DOHH2 (cell line): ENCODE results near the gene CD59.

ENCODE experiments used
- H3F3A ChIP-seq: fragments of 200-600 bp; sonication (generic), shearing (Covaris generic); 2 replicates; pipeline ENCODE4 v1.6.0; 2016; ENCODE audit warnings: antibody characterized with exemption, mild to moderate bottlenecking; ENCODE audit not compliant: control insufficient read depth, insufficient read depth
- H3K27ac ChIP-seq: fragments of 200-600 bp; sonication (generic); 2 replicates; pipeline ENCODE4 v1.5.1; 2014; ENCODE audit warnings: low read depth, mild to moderate bottlenecking, low read length, moderate library complexity
- H3K27me3 ChIP-seq: fragments of 200-600 bp; sonication (generic); 2 replicates; pipeline ENCODE4 v1.6.1; 2014; ENCODE audit warnings: mild to moderate bottlenecking, low read length, mixed read lengths; ENCODE audit not compliant: control insufficient read depth
- H3K36me3 ChIP-seq: fragments of 200-600 bp; sonication (generic); 2 replicates; pipeline ENCODE4 v1.6.1; 2014; ENCODE audit warnings: mild to moderate bottlenecking, low read length, moderate library complexity, mixed read lengths; ENCODE audit not compliant: control insufficient read depth
- H3K4me1 ChIP-seq: fragments of 200-600 bp; sonication (generic); 2 replicates; pipeline ENCODE4 v1.6.1; 2014; ENCODE audit warnings: mild to moderate bottlenecking, low read length, mixed read lengths; ENCODE audit not compliant: control insufficient read depth
- H3K4me2 ChIP-seq: fragments of 200-600 bp; sonication (generic); 2 replicates; pipeline ENCODE4 v1.6.0; 2014; ENCODE audit warnings: mild to moderate bottlenecking, low read length, moderate library complexity
- H3K4me3 ChIP-seq: fragments of 200-600 bp; sonication (generic); 2 replicates; pipeline ENCODE4 v1.5.1; 2014; ENCODE audit warnings: mild to moderate bottlenecking, low read length, mixed read lengths
- H3K79me2 ChIP-seq: fragments of 200-600 bp; sonication (generic); 2 replicates; pipeline ENCODE4 v1.6.1; 2014; ENCODE audit warnings: mild to moderate bottlenecking, low read length, mixed read lengths; ENCODE audit not compliant: control insufficient read depth
- H3K9me2 ChIP-seq: fragments of 200-600 bp; sonication (generic); replicated peaks from 2 replicates; pipeline ENCODE4 v1.6.1; 2014; ENCODE audit warnings: mild to moderate bottlenecking, low read length, mixed read lengths; ENCODE audit not compliant: control insufficient read depth
- H3K9me3 ChIP-seq: fragments of 200-600 bp; sonication (generic); 2 replicates; pipeline ENCODE4 v1.6.1; 2014; ENCODE audit warnings: antibody characterized with exemption, low read length, mixed read lengths; ENCODE audit not compliant: control insufficient read depth, insufficient read depth
- H4K20me1 ChIP-seq: fragments of 200-600 bp; sonication (generic); 2 replicates; pipeline ENCODE4 v1.6.0; 2014; ENCODE audit warnings: low read depth, mild to moderate bottlenecking, antibody characterized with exemption, low read length, moderate library complexity; ENCODE audit not compliant: control insufficient read depth, insufficient read depth
- EZH2phosphoT487 ChIP-seq: fragments of 200-600 bp; sonication (generic); IDR thresholded peaks from 2 replicates; pipeline ENCODE4 v1.6.1; 2017; ENCODE audit warnings: borderline replicate concordance, mild to moderate bottlenecking, antibody characterized with exemption, low read length, moderate library complexity, mixed read lengths
- TF ChIP-seq, protein P1 (sequence below): fragments of 200-600 bp; sonication (generic); IDR thresholded peaks from one replicate; pipeline ENCODE4 v1.5.1; 2014; ENCODE audit warnings: antibody characterized with exemption, mild to moderate bottlenecking, low read depth, low read length; ENCODE audit not compliant: poor library complexity, severe bottlenecking

CD59 gene

DNA sequence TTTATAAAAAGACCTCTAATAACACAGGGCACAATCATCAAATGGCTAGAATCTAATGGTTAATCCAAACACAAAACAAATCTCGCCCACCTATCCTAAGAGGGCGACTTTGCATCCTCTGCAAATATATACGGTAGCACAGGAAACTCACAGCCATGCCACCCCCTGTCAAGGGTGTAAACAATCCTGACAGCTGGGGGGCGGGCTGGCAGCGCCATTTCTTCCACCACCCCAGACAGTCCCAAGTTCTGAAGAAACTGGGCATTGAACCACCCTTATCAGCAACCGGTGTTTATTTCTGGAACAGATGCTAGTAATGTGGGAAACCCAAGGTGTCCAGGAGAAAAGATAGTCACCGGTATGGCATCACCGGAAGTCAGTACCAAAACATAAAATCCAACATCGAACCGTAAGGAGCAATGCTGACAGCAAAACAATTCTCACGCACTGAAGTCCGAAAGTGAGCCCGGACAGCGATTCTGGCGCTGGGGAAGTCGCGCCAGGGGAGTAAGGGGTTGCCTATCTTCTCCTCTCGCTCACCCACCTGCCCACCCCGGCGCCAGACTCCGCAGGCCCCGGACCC lies 37.3 kb upstream of the CD59 start:
- Histone ChIP-seq H4K20me1 (0 out of 2 replicates have a peak, but pooled peaks cover 3% of the 10 kb centered on the region), H3K4me1 (peaks cover 37% of the 10 kb centered on the region), H3K4me2 (peak overlapping the region; percentile 81), H3K79me2 (peaks cover 29% of the 10 kb centered on the region), H3K36me3 (peaks cover 5% of the 10 kb centered on the region), H3K9me3 (no peaks in the 10 kb centered on the region), H3K27me3 (peaks cover 26% of the 10 kb centered on the region), H3F3A (peaks cover 4% of the 10 kb centered on the region; the same call in 1 of the 2 replicates), H3K27ac (no peak overlapping the region), H3K4me3 (peak overlapping the region; percentile 95), H3K9me2 (no peaks in the 10 kb centered on the region)
- TF ChIP-seq, protein P1, sequence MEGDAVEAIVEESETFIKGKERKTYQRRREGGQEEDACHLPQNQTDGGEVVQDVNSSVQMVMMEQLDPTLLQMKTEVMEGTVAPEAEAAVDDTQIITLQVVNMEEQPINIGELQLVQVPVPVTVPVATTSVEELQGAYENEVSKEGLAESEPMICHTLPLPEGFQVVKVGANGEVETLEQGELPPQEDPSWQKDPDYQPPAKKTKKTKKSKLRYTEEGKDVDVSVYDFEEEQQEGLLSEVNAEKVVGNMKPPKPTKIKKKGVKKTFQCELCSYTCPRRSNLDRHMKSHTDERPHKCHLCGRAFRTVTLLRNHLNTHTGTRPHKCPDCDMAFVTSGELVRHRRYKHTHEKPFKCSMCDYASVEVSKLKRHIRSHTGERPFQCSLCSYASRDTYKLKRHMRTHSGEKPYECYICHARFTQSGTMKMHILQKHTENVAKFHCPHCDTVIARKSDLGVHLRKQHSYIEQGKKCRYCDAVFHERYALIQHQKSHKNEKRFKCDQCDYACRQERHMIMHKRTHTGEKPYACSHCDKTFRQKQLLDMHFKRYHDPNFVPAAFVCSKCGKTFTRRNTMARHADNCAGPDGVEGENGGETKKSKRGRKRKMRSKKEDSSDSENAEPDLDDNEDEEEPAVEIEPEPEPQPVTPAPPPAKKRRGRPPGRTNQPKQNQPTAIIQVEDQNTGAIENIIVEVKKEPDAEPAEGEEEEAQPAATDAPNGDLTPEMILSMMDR, result peak; percentile 19
- no peak for TF ChIP-seq EZH2phosphoT487

- Histone ChIP-seq H3K4me2 (peak overlapping the region; percentile 81), H3K4me1 (peaks cover 34% of the 10 kb centered on the region), H4K20me1 (0 out of 2 replicates have a peak, but pooled peaks cover 3% of the 10 kb centered on the region), H3K27me3 (peaks cover 22% of the 10 kb centered on the region), H3K79me2 (peaks cover 29% of the 10 kb centered on the region), H3K36me3 (peaks cover 12% of the 10 kb centered on the region), H3K4me3 (peak overlapping the region; percentile 95), H3F3A (peaks cover 4% of the 10 kb centered on the region; the same call in 1 of the 2 replicates), H3K9me3 (no peaks in the 10 kb centered on the region), H3K9me2 (no peaks in the 10 kb centered on the region), H3K27ac (no peak overlapping the region)
- no peak for TF ChIP-seq EZH2phosphoT487
- TF ChIP-seq, protein P1, result no peak
These were observed 36.6 kb upstream of the CD59 start for GRCh38 chr11:33772870-33773269.

- H4K20me1 ChIP-seq, result 0 out of 2 replicates have a peak, but pooled peaks cover 3% of the 10 kb centered on the region
- peaks cover 22% of the 10 kb centered on the region for H3K27me3 ChIP-seq
- H3K9me3 ChIP-seq, result no peaks in the 10 kb centered on the region
- TF ChIP-seq, protein P1, result no peak
- no peak for TF ChIP-seq EZH2phosphoT487
- H3K36me3 ChIP-seq, result peaks cover 16% of the 10 kb centered on the region
- no peaks in the 10 kb centered on the region for H3K9me2 ChIP-seq
- H3K4me1 ChIP-seq, result peaks cover 35% of the 10 kb centered on the region
- H3K79me2 ChIP-seq, result peaks cover 29% of the 10 kb centered on the region
- H3K4me2 ChIP-seq, result peak overlapping the region; percentile 81; the same call in 1 of the 2 replicates
- no peak overlapping the region for H3K4me3 ChIP-seq
- peaks cover 4% of the 10 kb centered on the region; the same call in 1 of the 2 replicates for H3F3A ChIP-seq
- no peak overlapping the region for H3K27ac ChIP-seq
These were observed 36.1 kb upstream of the CD59 start for GRCh38 chr11:33772300-33772699.
